GM18507 (cell line): ENCODE results near the gene OR51S1.
"Not testable (repeated sequence)": the region's sequence is repeated elsewhere in the genome, so short reads cannot be mapped to it uniquely, and the experiment has no call there.

Experiments used
- DNase-seq: peaks from one replicate; pipeline ENCODE4 v3.0.0; 2011; ENCODE audit warnings: low read depth; ENCODE audit not compliant: insufficient read length; ENCODE audit errors: extremely low spot score
- FAIRE-seq: peaks from 2 replicates; lab custom pipeline; 2011; peaks lifted over from hg19 to GRCh38; lab: Jason Lieb, UNC

OR51S1 gene

DNA sequence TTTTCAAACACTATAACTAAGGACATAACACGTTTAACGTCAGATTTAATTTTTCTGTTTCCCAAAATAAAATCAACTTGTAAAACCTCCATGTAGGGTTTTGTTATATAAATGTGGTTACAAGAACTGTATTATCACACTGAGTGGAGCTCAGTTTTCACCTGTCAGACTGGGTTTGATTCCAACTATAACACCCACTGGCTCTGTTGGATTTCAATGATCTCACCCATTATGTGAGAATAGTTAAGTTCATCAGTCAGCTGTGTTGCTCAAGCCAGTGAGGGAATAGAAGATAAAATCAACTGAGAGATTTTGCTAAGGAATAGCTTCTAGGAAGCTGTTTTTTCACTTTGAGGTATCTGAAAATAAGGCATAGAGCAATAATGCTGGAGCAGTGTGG lies 39.8 kb downstream of the OR51S1 start:
- FAIRE-seq = no peak

DNA sequence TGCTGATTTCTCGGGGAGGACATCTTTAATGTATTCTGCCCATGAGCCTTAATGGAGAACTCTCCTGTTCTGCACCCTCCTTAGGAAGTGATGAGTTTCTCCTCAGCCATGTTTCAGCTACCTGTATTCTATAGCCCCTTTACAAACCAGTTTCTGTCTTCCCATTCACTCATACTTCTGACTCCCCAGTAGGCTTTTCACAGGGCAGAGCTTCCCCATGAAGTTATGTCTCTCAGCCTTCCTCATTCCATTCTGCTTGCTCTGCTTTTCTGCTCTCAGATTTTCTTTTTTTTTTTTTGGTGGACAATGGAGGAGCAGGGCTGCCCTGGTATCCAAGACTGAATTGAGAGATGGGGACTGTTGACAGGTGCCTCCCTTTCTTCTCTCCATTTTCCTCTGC lies 40.5 kb downstream of the OR51S1 start:
- FAIRE-seq (no peak), DNase-seq (no peak)

More for the DNA sequence above, 39.8 kb downstream of the OR51S1 start:
- DNase-seq = no peak

DNA sequence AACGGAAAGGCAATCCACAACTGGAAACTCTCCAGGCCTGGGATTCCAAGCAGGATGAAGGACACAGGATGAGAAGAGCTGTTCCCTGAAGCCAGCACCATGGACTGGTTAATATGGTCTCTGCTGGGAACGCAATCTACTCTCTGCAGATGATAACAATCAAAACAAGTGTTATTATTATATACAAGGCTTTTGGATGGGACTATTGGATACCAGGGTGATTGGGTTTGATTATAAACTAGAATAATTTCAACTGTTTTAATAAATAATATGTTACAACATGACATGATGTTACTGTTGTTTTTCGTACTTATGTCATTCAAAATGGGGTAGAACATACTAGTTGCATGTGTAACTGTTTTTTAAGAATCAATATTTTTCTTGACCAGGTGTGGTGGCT lies 44.7 kb downstream of the OR51S1 start, which contains the start of gene OR52R1:
Gene OR52R1 (minus strand): TSS at position 101 of the 400 bp plus-strand sequence. CDS start 0 bp downstream, at position 101.
- no peak for DNase-seq
- no peak for FAIRE-seq

DNA sequence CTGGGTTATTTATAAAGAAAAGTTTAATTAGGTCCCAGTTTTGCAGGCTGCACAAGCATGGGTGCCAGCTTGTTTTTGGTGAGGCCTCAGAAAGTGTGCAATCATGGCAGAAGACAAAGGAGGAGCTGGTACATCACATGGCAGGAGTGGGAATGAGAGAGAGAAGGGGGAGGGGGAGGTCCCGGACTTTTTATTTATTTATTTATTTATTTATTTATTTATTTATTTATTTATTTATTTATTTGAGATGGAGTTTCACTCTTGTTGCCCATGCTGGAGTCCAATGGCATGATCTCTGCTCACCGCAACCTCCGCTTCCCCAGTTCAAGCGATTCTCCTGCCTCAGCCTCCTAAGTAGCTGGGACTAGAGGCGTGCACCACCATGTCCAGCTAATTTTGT lies 47.7 kb downstream of the OR51S1 start:
- DNase-seq, FAIRE-seq: not testable (repeated sequence)

DNA sequence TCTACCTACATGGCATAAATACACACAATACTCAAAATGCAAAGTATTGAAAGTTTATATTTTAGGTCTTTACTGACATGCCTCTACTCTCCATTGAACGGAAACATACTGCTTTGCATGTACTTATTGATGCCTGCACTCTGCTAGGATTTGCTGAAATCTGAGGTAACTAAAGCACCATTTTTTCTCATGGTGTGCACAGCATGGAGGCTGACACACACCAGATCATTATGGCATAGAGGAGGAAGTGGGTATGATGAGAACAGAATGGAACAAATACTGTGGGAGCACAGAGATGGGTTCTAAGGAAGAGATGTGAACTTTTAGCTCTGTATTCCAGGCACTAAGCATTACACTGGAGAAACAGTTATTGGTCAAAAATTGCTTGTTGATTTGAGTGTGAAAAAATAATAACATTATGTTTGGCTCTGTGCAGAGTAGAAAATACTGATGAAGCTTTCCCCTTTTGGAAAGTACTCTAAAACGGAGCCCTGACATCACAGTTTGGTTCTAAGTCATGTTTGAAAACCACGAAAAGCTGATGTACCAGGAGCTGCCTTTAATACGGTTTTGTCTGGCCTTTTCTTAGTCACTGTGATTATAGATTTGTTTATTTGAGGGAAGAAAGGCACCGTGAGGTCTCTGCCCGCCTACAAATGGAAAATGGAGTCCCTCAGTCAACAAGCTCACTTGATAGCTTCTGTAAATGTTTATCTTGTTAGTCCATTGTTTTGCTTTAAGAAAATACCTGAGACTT lies 50.4 kb downstream of the OR51S1 start:
- FAIRE-seq = no peak
- DNase-seq = no peak
